Gastroesophageal sphincter (tissue), 3 donors: ENCODE measurements around the gene TGFBR3.

Experiments
- CTCF ChIP-seq, 4 experiments: fragments of 200-600 bp in 2 of 4; fragments of 450-650 bp in 2 of 4; sonication (generic) in 1 of 4; IDR thresholded peaks; one replicate each; pipeline ENCODE4 v1.5.1; 2017 to 2019; ENCODE audit warnings: antibody characterized with exemption in 4 of 4, mild to moderate bottlenecking in 2 of 4, moderate library complexity in 2 of 4
- POLR2A ChIP-seq, 2 donors: fragments of 450-650 bp; IDR thresholded peaks; one replicate each; pipeline ENCODE4 v1.6.1; 2017; ENCODE audit warnings: antibody characterized with exemption in 2 of 2, mild to moderate bottlenecking in 2 of 2, moderate library complexity in 1 of 2

DNA sequence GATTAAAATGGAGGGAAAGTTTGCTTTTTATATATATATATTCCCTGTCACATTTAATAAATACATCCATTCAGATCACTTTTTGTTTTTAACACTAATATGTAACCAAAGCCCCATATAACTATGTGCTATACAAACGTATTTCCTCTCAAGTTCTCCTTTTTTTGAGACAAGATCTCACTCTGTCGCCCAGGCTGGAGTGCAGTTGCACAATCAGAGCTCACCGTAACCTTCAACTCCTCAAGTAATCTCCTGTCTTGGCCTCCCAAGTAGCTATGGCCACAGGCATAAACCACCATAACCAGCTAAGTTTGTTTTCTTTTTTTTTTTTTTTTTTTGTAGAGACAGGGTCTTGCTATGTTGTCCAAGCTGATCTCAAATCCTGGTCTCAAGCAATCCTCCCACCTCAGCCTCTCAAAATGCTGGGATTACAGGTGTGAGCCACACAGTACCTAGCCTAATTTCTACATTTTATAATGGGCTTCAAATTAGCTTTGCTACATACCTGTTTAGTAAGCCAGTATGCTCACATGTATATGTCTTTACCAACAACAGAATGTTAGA, 120.0 kb downstream of the TGFBR3 start:
- TF ChIP-seq CTCF (IDR thresholded peaks at IDR 0.05) (no peak), POLR2A (IDR thresholded peaks at IDR 0.05) (no peak)
